ENCODE results near the gene PPY.
A peak's percentile ranks its signal among the peaks of the same experiment; 100 is the strongest.
"Not testable (repeated sequence)": the region's sequence is repeated elsewhere in the genome, so short reads cannot be mapped to it uniquely, and the experiment has no call there.

The PPY gene

GRCh38 chr17:43901861-43902589 is 40.3 kb downstream of the PPY start:
- DNase-seq: no peak

GRCh38 chr17:43900858-43901754 is 41.2 kb downstream of the PPY start:
- DNase-seq: no peak

- peak; percentile 88 for DNase-seq
These were observed 42.0 kb downstream of the PPY start for GRCh38 chr17:43900183-43900857.

GRCh38 chr17:43898446-43898845 is 43.8 kb downstream of the PPY start:
- DNase-seq: no peak

GRCh38 chr17:43897831-43898230 is 44.4 kb downstream of the PPY start:
- DNase-seq: no peak

GRCh38 chr17:43894494-43894893 is 47.8 kb downstream of the PPY start:
- not testable (repeated sequence) for DNase-seq

GRCh38 chr17:43892647-43892952 is 49.7 kb downstream of the PPY start:
- DNase-seq: no peak

- DNase-seq: no peak
These were observed 50.2 kb downstream of the PPY start for GRCh38 chr17:43891851-43892646.

All from activated naive CD4-positive, alpha-beta T cell treated with anti-CD3 and anti-CD28 coated beads, Interleukin-2, amount 50 U/mL, for 16 hours (primary cell).